ENCODE results near the gene ISCA1. TPM values are rescaled to one million over a fixed set of nuclear protein-coding genes. Genes with fewer than 3 reads are reported as not detected.

Gene ISCA1
- polyA plus RNA-seq, 1 donor: 27.3 TPM

DNA sequence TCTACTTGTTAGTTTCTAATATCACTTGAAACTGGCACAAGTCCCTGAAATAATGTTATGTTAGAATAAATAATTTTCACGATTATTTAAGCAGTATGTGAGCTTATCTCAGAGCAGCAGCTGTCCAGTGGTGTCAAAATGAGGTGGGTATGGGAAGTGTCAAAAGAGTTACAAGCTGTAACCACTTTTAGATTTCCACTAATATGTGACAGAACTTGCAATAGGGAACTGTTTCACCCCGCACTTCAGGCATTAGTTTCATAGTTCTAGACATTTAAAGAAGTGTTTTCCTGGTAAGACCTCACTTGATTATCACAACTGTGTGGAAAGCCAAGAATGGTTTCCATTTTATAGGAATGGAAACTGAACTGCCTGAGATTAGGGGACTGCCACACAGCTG, 2.9 kb upstream of the ISCA1 start:
- DNase-seq: no peak

- no peak for DNase-seq
These were observed 719 bp upstream of the ISCA1 start for GRCh38 chr9:86282979-86283535.

GRCh38 chr9:86281593-86282076, 703 bp downstream of the ISCA1 start:
- no peak for DNase-seq

DNA sequence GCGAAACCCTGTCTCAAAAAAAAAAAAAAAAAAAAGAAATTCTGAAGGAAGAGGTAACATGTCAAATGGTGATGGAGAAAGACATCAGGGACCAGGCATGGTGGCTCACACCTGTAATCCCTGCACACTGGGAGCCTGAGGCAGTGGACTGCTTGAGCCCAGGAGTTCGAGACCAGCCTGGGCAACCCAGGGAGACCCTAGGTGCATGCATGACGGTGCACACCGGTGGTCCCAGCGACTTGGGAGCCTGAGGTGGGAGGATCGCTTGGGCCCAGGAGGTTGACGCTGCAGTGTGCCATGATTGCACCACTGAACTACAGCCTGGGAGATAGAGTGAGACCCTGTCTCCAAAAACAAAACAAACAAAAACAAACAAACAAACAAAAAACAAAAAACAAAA, 1.8 kb downstream of the ISCA1 start:
- DNase-seq: no peak

GRCh38 chr9:86279839-86280238, 2.5 kb downstream of the ISCA1 start:
- DNase-seq: no peak

- no peak for DNase-seq
These were observed 5.3 kb downstream of the ISCA1 start for GRCh38 chr9:86277072-86277471.

GRCh38 chr9:86275962-86276361, 6.4 kb downstream of the ISCA1 start:
- DNase-seq: no peak

- DNase-seq: no peak
These were observed 7.3 kb downstream of the ISCA1 start for GRCh38 chr9:86274821-86275643.

DNA sequence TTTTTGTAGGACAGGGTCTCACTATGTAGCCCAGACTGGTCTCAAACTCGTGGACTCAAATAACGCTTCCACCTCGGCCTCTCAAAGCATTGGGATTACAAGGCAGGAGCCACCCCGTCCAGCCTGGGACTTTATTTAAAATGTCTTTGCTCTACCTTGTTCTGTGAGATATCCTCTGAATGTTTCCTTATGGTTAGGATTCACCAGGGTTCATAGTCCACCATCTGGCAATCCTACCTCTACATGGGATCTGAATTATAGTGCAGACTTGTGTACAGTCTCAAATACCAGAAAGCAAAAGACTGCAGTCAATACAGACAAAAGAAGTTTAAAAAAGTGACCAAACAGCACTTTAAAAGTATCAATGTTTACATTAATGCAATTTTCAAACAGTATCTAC, 10.1 kb downstream of the ISCA1 start:
- DNase-seq: no peak

DNA sequence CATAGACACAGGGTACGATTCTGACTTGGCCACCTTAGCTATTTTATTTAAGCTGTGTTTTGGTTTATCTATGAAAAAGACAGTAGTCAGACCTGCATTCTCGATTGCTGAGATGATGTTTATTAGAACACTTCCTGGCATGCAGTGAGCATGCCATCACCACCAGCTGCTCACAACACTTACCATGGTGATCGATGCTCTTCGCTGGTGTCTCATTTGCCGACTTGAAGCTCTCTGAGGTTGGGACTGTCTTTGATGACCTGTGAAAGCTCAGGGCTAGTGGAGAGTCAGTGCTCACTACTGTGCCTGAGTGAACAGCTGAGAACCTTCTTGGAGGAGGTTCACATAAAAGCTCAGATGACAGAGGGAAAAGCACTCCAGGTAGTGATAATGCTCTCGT, 18.5 kb downstream of the ISCA1 start:
- DNase-seq: no peak

- no peak for DNase-seq
These were observed 19.8 kb downstream of the ISCA1 start for GRCh38 chr9:86262492-86262891.

GRCh38 chr9:86259557-86259956, 22.8 kb downstream of the ISCA1 start, which contains the start of gene C9orf153:
TSS of gene C9orf153 (minus strand) at chr9:86259657. CDS start at chr9:86229603, 30,054 bp downstream.
- no peak for DNase-seq

DNA sequence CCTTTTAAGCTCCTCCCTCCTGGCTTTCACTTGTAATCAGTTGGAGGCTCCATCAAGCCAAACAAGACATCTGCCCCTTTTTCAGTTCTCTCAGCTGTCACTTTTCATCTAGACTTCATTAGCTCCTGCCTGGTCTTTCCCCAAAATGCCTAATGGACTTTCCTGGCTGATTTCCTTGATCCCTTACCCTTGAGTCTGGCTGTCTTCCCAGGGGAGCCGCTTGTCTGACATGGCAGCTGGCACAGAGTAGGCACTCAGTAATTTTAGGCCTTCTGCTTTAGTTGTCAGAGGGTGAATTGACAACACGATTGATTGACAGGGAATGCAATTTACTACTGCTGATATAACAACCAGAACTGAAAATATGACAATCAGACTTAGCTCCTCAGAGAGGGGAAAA, 24.9 kb downstream of the ISCA1 start:
- DNase-seq: no peak

- no peak for DNase-seq
These were observed 25.7 kb downstream of the ISCA1 start for GRCh38 chr9:86256653-86257052.

DNA sequence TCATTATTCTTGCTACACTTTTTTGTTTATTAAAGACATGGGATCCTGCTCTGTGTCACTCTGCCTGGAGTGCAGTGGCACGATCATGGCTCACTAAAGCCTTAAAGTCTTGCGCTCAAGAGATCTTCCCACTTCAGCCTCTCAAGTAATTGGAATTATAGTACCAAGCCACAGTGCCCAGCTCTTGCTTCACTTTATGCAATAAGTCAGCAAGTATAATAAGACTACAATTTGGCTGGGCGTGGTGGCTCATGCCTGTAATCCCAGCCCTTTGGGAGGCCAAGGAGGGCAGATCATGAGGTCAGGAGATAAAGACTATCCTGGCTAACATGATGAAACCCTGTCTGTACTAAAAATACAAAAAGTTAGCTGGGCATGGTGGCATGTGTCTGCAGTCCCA, 28.8 kb downstream of the ISCA1 start:
- no peak for DNase-seq

- no peak for DNase-seq
These were observed 29.5 kb downstream of the ISCA1 start for GRCh38 chr9:86252870-86253269.

GRCh38 chr9:86250123-86250522, 32.2 kb downstream of the ISCA1 start:
- no peak for DNase-seq

GRCh38 chr9:86248746-86249145, 33.6 kb downstream of the ISCA1 start:
- no peak for DNase-seq

- no peak for DNase-seq
These were observed 35.6 kb downstream of the ISCA1 start for GRCh38 chr9:86246752-86247161.

DNA sequence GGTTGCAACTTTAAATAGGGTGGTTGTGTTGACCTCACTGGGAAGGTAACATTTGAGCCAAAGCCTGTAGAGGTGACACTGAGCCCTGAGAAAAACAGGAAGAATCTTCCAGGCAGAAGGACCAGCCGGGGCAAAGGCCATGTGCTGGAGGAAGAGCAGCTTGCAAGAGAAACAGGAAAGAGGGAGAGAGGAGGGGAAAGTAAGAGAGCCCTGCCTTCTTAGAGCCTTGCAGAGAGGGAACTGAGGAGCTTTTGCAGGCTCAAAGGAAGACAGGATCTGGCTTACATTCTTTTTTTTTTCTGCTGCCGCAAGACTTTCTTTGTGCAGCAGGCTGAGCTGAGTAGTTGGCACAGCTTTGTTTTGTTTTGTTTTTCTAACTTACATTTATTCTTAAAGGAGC, 40.3 kb downstream of the ISCA1 start:
- peak; percentile 7 for DNase-seq

GRCh38 chr9:86241216-86241615, 41.1 kb downstream of the ISCA1 start:
- DNase-seq: no peak

- no peak for DNase-seq
These were observed 43.2 kb downstream of the ISCA1 start for GRCh38 chr9:86238861-86239770.

GRCh38 chr9:86230858-86231257, 51.5 kb downstream of the ISCA1 start:
- no peak for DNase-seq

All from hindlimb muscle (tissue), 1 donor.